HCT116 (cell line): ENCODE results near the gene TNS3. TPM values are rescaled to one million over a fixed set of nuclear protein-coding genes. Genes with fewer than 3 reads are reported as not detected.

Source experiments
- ATAC-seq: fragments of 200-7000 bp; cut with Tn5 transposase; 2 replicates; pipeline ENCODE4 v1.9.1; 2020; ENCODE audit warnings: mild to moderate bottlenecking, moderate library complexity
- BruUV-seq: library from RNA; stranded (reverse); fragments of 400-500 nt; replicated peaks from 2 replicates; lab custom pipeline; 2021; lab: Mats Ljungman, UMichigan
- CTCF ChIA-PET: fragments of 300-600 bp; sonication (Branson Sonifier 250); formaldehyde crosslinking; loops from one replicate; lab custom pipeline; 2021; ENCODE audit warnings: antibody characterized with exemption; lab: Charles Lee
- POLR2A ChIA-PET: fragments of 300-600, 350-600 bp; sonication (Branson Sonifier 250); formaldehyde crosslinking; loops from one replicate; lab custom pipeline; 2021; ENCODE audit warnings: antibody characterized with exemption; lab: Charles Lee
- RAD21 ChIA-PET, 2 experiments: fragments of 300-600 bp; sonication (Branson Sonifier 250); formaldehyde crosslinking; loops; one replicate each; lab custom pipeline; 2023; ENCODE audit warnings: low total read pairs in 2 of 2; ENCODE audit not compliant: uncharacterized antibody in 2 of 2, unreplicated experiment in 2 of 2, low non-redundant PET in 1 of 2; lab: Charles Lee
- DNase-seq: peaks from one replicate; pipeline ENCODE4 v3.0.0-alpha.2; 2010; ENCODE audit warnings: low read depth, low spot score
- H2AFZ ChIP-seq: fragments of 200-600 bp; shearing (Covaris generic), sonication (generic); 2 replicates; pipeline ENCODE4 v1.6.1; 2017; ENCODE audit warnings: low read depth, mixed run types, mixed read lengths, antibody characterized with exemption, low read length; ENCODE audit not compliant: poor library complexity, severe bottlenecking
- H3K27ac ChIP-seq: 2 replicates; pipeline ENCODE4 v1.5.1; 2012; ENCODE audit warnings: low read depth, low read length
- H3K27me3 ChIP-seq: fragments of 200-600 bp; sonication (generic); 2 replicates; pipeline ENCODE4 v1.6.1; 2016; ENCODE audit warnings: mixed run types, low read length, mixed read lengths; ENCODE audit not compliant: insufficient read depth
- H3K36me3 ChIP-seq, 2 experiments: fragments of 200-500 bp in 1 of 2; fragments of 200-600 bp in 1 of 2; sonication (Bioruptor generic) in 1 of 2; sonication (generic) in 1 of 2; 2 replicates each; pipeline versions ENCODE4 v1.5.1 to v1.6.1; 2014 to 2016; ENCODE audit warnings: low read length in 2 of 2, inconsistent platforms in 1 of 2, mixed read lengths in 1 of 2, mixed run types in 1 of 2; ENCODE audit not compliant: insufficient read depth in 2 of 2, control insufficient read depth in 1 of 2
- H3K4me1 ChIP-seq, 2 experiments: fragments of 200-600 bp in 1 of 2; sonication (generic) in 1 of 2; 2 replicates each; pipeline versions ENCODE4 v1.5.1 to v1.6.1; 2012 to 2017; ENCODE audit warnings: low read length in 2 of 2, inconsistent platforms in 1 of 2, mild to moderate bottlenecking in 1 of 2, mixed read lengths in 1 of 2, mixed run types in 1 of 2, moderate library complexity in 1 of 2; ENCODE audit not compliant: insufficient read depth in 2 of 2, control insufficient read depth in 1 of 2
- H3K4me2 ChIP-seq: fragments of 200-600 bp; sonication (generic); 2 replicates; pipeline ENCODE4 v1.6.1; 2017; ENCODE audit warnings: mixed run types, low read length, mixed read lengths
- H3K4me3 ChIP-seq, 2 experiments: fragments of 200-600 bp in 1 of 2; sonication (generic) in 1 of 2; replicated peaks in 1 of 2; 2 replicates each; pipeline ENCODE4 v1.5.1; 2011 to 2016; ENCODE audit warnings: low read length in 2 of 2, control low read depth in 1 of 2, low read depth in 1 of 2, mild to moderate bottlenecking in 1 of 2, mixed read lengths in 1 of 2, mixed run types in 1 of 2
- H3K79me2 ChIP-seq: fragments of 200-600 bp; sonication (generic); 2 replicates; pipeline ENCODE4 v1.6.1; 2017; ENCODE audit warnings: mild to moderate bottlenecking, mixed run types, low read length, moderate library complexity, mixed read lengths; ENCODE audit not compliant: insufficient read depth
- H3K9ac ChIP-seq: fragments of 200-600 bp; sonication (generic); 2 replicates; pipeline ENCODE4 v1.6.1; 2016; ENCODE audit warnings: low read length, mixed read lengths
- H3K9me2 ChIP-seq: fragments of 200-600 bp; sonication (generic), shearing (Covaris generic); 2 replicates; pipeline ENCODE4 v1.6.1; 2017; ENCODE audit warnings: mixed run types, mild to moderate bottlenecking, moderate library complexity; ENCODE audit not compliant: insufficient read depth
- H3K9me3 ChIP-seq, 2 experiments: fragments of 200-500 bp in 1 of 2; fragments of 200-600 bp in 1 of 2; sonication (Bioruptor generic) in 1 of 2; sonication (generic) in 1 of 2; 2 replicates each; pipeline ENCODE4 v1.6.1; 2014 to 2017; ENCODE audit warnings: low read length in 2 of 2, mixed read lengths in 2 of 2, inconsistent platforms in 1 of 2, low read depth in 1 of 2, mild to moderate bottlenecking in 1 of 2, mixed run types in 1 of 2, moderate library complexity in 1 of 2; ENCODE audit not compliant: control insufficient read depth in 1 of 2, insufficient read depth in 1 of 2
- H4K20me1 ChIP-seq: fragments of 200-600 bp; sonication (generic), shearing (Covaris generic); 2 replicates; pipeline ENCODE4 v1.6.1; 2017; ENCODE audit warnings: mixed run types, mild to moderate bottlenecking, moderate library complexity; ENCODE audit not compliant: insufficient read depth
- ATF3 ChIP-seq: IDR thresholded peaks from 2 replicates; pipeline ENCODE4 v1.6.1; 2012
- CBX3 ChIP-seq: IDR thresholded peaks from 2 replicates; pipeline ENCODE4 v1.6.1; 2012; ENCODE audit warnings: low read depth
- CEBPB ChIP-seq: IDR thresholded peaks from 2 replicates; pipeline ENCODE4 v1.6.1; 2012; ENCODE audit warnings: low read depth
- CTCF ChIP-seq, 3 experiments: fragments of 200-600 bp in 1 of 3; sonication (generic) in 1 of 3; IDR thresholded peaks in 2 of 3; conservative IDR thresholded peaks in 1 of 3; 2 replicates each; pipeline ENCODE4 v1.5.1; 2012 to 2017; ENCODE audit warnings: low read depth in 2 of 3, low read length in 2 of 3, antibody characterized with exemption in 1 of 3, borderline replicate concordance in 1 of 3, control low read depth in 1 of 3, mild to moderate bottlenecking in 1 of 3, mixed read lengths in 1 of 3, mixed run types in 1 of 3, moderate library complexity in 1 of 3; ENCODE audit not compliant: insufficient read depth in 1 of 3
- EGR1 ChIP-seq: IDR thresholded peaks from 2 replicates; pipeline ENCODE4 v1.6.1; 2012; ENCODE audit warnings: low read depth
- EZH2phosphoT487 ChIP-seq: fragments of 200-600 bp; IDR thresholded peaks from 2 replicates; pipeline ENCODE4 v1.6.1; 2018; ENCODE audit warnings: antibody characterized with exemption, borderline replicate concordance
- FOSL1 ChIP-seq: IDR thresholded peaks from 2 replicates; pipeline ENCODE4 v1.6.1; 2012; ENCODE audit warnings: low read depth
- JUND ChIP-seq: IDR thresholded peaks from 2 replicates; pipeline ENCODE4 v1.6.1; 2012
- POLR2A ChIP-seq: IDR thresholded peaks from 2 replicates; pipeline ENCODE4 v1.7.0; 2011; ENCODE audit warnings: borderline replicate concordance; ENCODE audit not compliant: insufficient read depth, insufficient read length; ENCODE audit errors: extremely low read depth
- POLR2AphosphoS5 ChIP-seq: IDR thresholded peaks from 2 replicates; pipeline ENCODE4 v1.6.1; 2011; ENCODE audit warnings: mild to moderate bottlenecking, low read depth, low read length, moderate library complexity
- RAD21 ChIP-seq: IDR thresholded peaks from 2 replicates; pipeline ENCODE4 v1.6.1; 2012; ENCODE audit warnings: low read depth, mild to moderate bottlenecking
- REST ChIP-seq: IDR thresholded peaks from 2 replicates; pipeline ENCODE4 v1.6.1; 2012; ENCODE audit warnings: low read depth
- SIN3A ChIP-seq: IDR thresholded peaks from 2 replicates; pipeline ENCODE4 v1.6.1; 2012; ENCODE audit warnings: low read depth
- SP1 ChIP-seq: IDR thresholded peaks from 2 replicates; pipeline ENCODE4 v1.6.1; 2012; ENCODE audit warnings: low read depth
- SRF ChIP-seq: IDR thresholded peaks from 2 replicates; pipeline ENCODE4 v1.6.1; 2012; ENCODE audit warnings: low read depth
- TCF7L2 ChIP-seq: IDR thresholded peaks from 2 replicates; pipeline ENCODE4 v1.7.0; 2011; ENCODE audit warnings: borderline replicate concordance, inconsistent platforms; ENCODE audit not compliant: insufficient read depth, insufficient read length; ENCODE audit errors: extremely low read depth
- ZBTB33 ChIP-seq: IDR thresholded peaks from 2 replicates; pipeline ENCODE4 v1.6.1; 2011; ENCODE audit warnings: mild to moderate bottlenecking, low read length, moderate library complexity; ENCODE audit not compliant: insufficient replicate concordance; ENCODE audit errors: extremely low read depth
- ZFX ChIP-seq: fragments of 450-650 bp; IDR thresholded peaks from 2 replicates; pipeline ENCODE4 v1.6.1; 2017
- ZNF274 ChIP-seq: fragments of 200-500 bp; sonication (Bioruptor generic); IDR thresholded peaks from 2 replicates; pipeline ENCODE4 v1.6.1; 2014; ENCODE audit warnings: mild to moderate bottlenecking, low read depth, low read length, inconsistent platforms
- intact Hi-C: fragments of 100-400 bp; cut with micrococcal nuclease; formaldehyde crosslinking; loops from 2 replicates; pipeline ENCODE4 v1.10.0; 2022
- total RNA-seq: library from RNA; stranded (reverse); gene quantifications from one replicate; pipeline ENCODE4 v1.2.1, GENCODE V29; 2021; ENCODE audit not compliant: unreplicated experiment

The TNS3 gene
- total RNA-seq, 1 experiment from 2014 or later = 9.1 TPM

- H2AFZ ChIP-seq = no peak overlapping the region
- H3K4me3 ChIP-seq = no peak overlapping the region
- ATAC-seq = no peak
- H4K20me1 ChIP-seq = no peaks in the 10 kb centered on the region
- H3K4me2 ChIP-seq = no peak overlapping the region
- ChIA-PET RAD21 (no interaction called here), POLR2A (no interaction called here), CTCF (no interaction called here)
- H3K27me3 ChIP-seq = no peaks in the 10 kb centered on the region
- intact Hi-C loops = no loop called here
- H3K9me3 ChIP-seq = no peaks in the 10 kb centered on the region
- H3K36me3 ChIP-seq = no peaks in the 10 kb centered on the region
- peaks cover 0 to 5% of the 10 kb centered on the region in 2 experiments; a peak in 2 of 4 replicates for H3K4me1 ChIP-seq
- H3K9ac ChIP-seq = no peak overlapping the region
- BruUV-seq = no TSS peak
- H3K9me2 ChIP-seq = no peaks in the 10 kb centered on the region
- TF ChIP-seq FOSL1 = no peak
- no peak for TF ChIP-seq JUND
- no peak for TF ChIP-seq SRF
- TF ChIP-seq ATF3 = no peak
- no peak for TF ChIP-seq TCF7L2
- no peak for TF ChIP-seq SIN3A
- no peak for TF ChIP-seq CEBPB
- TF ChIP-seq ZFX = no peak
- no peak for TF ChIP-seq SP1
- TF ChIP-seq CBX3 = no peak
- TF ChIP-seq EZH2phosphoT487 = no peak
- TF ChIP-seq ZNF274 = no peak
- TF ChIP-seq POLR2AphosphoS5 = no peak
- no peak for TF ChIP-seq CTCF (IDR thresholded peaks at IDR 0.05 in 2 of 3, conservative IDR thresholded peaks at IDR 0.05 in 1 of 3; ENCODE audit: borderline replicate concordance in 1 of 3, insufficient read depth in 1 of 3, low read depth in 2 of 3, low read length in 2 of 3)
- TF ChIP-seq POLR2A = no peak
- TF ChIP-seq RAD21 = no peak
- no peak for TF ChIP-seq EGR1
- TF ChIP-seq REST = no peak
- no peak for TF ChIP-seq ZBTB33
- no peaks in the 10 kb centered on the region for H3K79me2 ChIP-seq
- H3K27ac ChIP-seq = no peak overlapping the region
- DNase-seq = no peak
These were observed 134.1 kb downstream of the TNS3 start for GRCh38 chr7:47447621-47448349.
